GM21529 (cell line): ENCODE data around the gene CADM4.
"Not testable (repeated sequence)": the region's sequence is repeated elsewhere in the genome, so short reads cannot be mapped to it uniquely, and the experiment has no call there.

Experiments used
- ATAC-seq: cut with Tn5 transposase; IDR thresholded peaks from one replicate; pipeline ENCODE4 v1.9.1; 2021; ENCODE audit not compliant: unreplicated experiment

CADM4 gene

DNA sequence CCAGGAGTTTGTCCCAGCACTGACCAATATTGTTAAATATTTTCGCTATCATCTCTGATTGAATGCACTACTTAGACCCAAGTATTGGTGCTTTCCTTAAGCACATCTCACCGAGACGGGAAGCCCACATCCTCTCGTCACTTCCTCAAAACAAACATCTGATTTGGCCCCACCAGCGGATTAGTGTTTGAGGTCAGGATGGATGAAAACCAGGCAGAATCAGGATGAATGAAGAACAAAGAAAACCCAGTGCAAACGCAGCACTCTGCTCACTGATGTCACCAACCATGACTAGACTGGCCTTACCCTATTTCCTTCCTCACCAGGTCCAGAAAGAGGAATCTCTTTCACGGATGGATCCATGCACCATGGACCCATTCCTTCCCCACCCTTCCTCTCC is 24.4 kb upstream of the CADM4 start:
- no peak for ATAC-seq

DNA sequence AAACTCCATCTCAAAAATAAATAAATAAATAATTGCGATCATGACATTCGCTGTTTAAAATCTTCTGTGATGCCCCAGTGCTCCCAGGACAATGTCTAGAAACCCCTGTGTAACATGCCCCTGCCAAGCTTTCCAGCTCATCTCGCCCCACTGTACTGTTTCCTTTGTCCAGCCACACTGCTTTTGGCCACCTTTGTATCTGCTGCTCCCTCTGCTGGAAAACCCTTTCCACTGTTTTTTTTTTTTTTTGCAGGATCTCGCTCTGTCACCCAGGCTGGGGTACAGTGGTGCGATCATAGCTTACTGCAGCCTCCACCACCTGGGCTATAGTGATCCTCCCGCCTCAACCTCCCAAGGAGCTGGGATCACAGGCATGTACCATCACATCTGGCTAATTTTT is 22.8 kb upstream of the CADM4 start:
- ATAC-seq, result no peak

DNA sequence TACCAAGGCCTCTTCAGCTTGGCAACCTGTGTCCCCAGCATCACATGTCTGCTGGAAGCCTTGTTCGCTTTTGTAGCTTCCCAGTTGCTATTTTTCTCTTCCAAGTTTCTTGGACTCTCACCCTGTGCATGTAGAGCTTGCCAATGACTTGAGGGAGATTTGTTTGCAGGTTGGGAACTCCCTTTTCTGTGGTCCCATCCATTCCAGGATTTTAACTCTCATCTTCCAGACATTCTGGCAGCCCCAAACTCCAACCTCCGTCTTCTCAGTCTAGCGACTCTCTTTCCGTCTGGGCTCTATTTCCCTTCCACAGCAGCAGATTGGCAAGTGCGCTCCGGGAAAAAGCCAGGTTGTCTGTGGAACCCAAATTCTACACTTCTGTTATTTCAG is 21.3 kb upstream of the CADM4 start:
- no peak for ATAC-seq

DNA sequence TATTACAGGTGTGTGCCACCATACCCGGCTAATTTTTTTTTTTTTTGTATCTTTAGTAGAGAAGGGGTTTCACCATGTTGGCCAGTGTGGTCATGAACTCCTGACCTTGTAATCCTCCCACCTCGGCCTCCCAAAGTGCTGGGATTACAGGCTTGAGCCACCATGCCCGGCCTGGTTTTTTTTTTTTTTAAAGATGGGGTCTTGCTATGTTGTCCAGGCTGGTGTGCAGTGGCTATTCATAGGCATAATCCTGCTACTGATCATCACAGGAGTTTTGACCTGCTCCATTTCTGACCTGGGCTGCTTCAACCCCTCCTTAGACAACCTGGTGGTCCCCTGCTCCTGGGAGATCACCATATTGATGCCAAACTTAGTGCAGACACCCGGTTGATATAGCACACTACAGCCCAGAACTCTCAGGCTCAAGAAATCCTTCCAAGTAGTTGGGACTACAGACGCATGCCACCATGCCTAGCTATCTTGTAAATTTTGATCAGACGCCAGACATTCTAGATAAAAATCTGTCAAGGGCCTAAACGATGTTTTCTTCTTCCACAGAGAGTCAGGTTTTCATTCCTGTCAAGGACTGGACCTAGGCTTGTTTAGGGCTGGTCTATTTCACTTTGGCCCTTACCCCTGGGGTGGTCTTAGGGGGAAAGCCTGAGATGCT is 20.8 kb upstream of the CADM4 start:
- ATAC-seq, result no peak

DNA sequence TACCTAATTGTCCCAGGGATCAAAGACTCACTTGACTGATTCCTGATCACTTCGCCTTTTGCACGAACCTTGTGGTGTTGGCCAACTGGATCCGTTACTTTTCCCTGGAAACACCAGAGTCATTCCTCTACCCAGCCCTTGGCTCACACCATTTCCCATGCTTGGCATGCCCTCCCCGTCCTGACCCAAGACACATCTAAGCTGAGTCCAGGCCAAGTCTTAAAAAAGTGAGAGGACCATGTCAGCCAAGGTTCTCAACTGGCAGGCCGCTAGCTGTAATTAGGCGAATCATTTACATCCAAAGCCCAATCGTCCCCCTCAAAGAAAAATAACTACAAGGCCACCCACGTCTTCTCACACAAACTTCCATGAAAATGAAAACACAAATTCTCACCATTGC is 18.8 kb upstream of the CADM4 start:
- no peak for ATAC-seq

DNA sequence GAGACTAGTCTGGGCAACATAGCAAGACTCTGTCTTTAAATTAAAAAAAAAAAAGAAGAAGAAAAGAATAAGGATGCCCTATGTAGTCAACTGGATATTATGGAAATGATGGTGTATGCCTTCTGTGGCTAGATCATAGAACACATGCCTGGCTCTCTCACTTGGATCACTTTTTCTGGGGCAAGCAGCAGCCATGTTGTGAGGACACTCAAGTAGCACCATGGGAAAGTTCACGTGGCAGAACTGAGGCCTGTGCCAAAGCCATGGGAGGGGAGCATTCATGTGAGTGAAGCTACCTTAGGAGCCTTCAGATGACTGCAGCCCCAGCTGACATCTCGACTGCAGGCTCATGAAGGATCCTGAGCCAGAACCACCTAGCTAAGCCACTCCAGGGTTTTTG is 18.4 kb upstream of the CADM4 start:
- no peak for ATAC-seq

DNA sequence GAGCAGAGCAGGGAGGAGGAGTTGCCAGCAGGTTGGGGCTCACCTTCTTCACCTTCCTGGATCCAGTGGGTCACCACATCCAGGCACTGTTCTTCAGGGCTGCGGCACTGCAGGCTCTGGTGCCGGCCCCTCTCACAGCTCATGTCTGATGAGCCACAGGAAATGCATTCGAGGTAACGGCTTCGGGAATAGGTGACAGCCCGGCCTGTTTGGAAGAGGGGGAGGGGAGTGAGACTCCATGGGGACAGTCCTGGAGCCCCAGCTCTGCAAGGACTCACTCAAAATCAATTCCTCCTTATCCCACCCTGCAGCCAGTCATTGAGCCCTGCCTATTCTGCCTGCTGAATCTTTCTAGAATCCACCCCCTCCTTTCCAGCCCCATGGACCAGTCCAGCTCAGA is 16.8 kb upstream of the CADM4 start:
- ATAC-seq, result no peak

DNA sequence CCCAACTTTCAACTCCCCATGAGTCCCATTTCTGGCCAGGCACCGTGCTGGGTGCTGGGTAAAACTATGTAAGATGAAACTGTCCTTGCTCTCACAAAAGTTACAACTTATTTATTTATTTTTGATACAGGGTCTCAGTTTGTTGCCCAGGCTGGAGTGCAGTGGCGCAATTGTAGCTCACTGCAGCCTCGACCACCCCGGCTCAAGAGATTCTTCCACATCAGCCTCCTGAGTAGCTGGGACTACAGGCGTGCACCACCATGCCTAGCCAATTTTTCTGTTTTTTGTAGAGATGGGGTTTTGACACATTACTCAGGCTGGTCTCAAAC is 12.9 kb upstream of the CADM4 start:
- no peak for ATAC-seq

DNA sequence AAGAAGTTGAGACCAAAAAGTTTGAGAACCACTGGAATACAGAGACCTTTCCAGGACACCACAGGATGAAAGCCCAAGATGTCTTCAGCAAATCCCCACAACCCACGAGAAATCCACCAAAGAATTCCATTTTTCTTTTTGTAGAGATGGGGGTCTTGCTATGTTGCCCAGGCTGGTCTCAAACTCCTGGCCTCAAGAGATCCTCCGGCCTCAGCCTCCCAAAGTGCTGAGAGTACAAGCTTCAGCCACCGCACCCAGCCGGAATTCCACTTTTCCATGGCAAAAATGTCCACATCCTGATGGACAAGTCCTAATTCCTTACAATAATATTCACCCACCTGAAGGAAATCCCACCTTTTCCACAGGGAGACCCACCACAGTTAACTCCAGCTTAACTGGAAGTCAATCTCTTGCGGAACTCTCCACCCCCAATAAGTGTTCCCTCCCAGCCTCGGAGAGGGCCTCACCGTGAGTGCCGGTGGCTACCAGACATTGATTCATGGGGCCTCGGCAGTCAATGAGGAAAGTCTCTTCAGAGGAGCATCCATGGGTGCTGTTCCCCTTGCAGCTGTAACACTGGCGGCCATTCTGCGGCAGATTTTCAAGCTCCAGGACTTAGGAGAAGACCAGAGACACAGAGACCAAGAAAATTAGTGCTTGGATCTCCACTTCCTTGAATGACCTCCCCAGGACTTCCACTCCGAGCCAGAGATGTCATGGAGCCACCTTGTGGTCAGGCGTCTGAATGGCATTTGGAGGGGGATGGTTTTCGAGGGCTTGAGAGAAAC is 12.3 kb upstream of the CADM4 start:
- ATAC-seq, result no peak

DNA sequence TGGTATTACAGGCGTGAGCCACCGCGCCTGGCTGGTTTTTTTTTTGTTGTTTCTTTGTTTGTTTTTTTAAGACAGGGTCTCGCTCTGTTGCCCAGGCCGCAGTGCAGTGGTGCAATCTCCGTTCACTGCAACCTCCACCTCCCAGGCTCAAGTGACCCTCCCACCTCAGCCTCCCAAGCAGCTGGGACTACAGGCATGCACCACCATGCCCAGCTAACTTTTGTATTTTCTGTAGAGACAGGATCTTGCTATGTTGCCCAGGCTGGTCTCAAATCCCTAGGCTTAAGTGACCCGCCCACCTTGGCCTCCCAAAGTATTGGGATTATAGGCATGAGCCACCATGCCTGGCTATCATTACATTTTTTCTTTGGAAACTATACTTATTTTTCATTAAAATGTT is 10.6 kb upstream of the CADM4 start:
- not testable (repeated sequence) for ATAC-seq

DNA sequence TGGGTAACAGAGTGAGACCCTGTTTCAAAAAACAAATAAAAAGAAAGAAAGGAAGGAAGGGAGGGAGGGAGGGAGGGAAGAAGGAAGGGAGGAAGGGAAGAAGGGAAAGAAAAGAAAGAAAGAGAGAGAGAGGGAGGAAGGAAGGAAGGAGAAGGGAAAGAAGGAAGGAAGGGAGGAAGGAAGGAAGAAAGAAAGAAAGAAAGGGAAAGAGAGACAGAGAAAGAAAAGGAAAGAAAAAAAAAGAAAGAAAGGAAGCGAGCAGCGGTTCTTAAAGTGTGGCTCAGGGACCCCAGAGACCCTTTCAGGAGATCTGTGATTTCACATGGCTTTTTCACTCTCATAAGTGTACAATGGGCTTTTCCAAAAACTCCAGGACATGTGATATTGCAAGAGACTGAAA is 9.9 kb upstream of the CADM4 start:
- ATAC-seq, result no peak

DNA sequence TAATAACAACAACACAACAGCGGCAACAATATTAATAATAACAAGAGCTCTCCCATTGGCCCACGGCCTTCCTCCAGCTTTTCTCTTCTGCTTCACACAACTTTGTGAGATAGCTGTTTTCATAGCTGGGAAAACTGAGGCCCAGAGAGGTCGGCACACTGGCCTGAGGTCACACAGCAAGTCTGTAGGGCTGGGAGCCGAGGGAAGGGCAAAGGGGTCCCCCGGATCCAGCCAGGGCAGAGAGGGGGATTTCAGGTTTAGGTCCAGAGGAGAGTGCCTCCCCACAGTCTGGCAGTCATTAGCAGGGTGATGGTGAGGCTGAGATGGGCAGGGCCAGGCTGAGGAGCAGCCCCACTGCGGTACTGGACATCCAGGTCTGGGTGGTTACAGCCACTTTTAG is 9.0 kb upstream of the CADM4 start:
- no peak for ATAC-seq

DNA sequence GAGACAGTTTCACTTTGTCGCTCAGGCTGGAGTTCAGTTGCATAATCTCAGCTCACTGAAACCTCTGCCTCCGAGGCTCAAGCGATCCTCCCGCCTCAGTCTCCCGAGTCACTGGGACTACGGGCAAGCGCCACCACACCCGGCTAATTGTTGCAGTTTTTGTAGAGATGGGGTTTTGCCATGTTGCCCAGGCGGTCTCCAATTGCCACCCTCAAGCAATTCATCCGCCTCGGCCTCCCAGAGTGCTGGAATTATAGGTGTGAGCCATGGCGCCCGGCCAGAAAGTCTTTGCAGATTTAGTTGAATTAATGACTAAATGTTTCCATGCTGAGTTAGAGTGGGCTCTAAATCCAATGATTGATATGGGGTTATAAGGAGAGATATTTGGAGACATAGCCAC is 4.5 kb upstream of the CADM4 start:
- no peak for ATAC-seq

DNA sequence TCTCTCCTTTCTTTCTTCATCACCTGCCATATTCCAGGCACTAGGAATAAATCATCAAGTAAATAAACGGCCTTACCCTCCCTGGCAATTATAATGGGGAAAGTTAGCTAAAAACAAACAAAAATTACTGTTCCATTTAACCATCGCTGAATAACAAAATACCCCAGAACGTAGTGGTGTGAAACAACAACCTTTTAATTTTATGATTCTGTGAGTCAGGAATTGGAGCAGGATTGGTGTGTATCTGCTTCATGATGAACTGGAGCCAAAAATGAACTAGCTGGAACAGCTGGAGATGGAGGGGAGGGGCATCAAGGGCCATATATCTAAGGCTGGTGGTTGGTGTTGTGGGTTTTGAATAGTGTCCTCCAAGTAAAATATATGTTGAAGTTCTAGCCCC is 3.7 kb upstream of the CADM4 start:
- ATAC-seq, result no peak

DNA sequence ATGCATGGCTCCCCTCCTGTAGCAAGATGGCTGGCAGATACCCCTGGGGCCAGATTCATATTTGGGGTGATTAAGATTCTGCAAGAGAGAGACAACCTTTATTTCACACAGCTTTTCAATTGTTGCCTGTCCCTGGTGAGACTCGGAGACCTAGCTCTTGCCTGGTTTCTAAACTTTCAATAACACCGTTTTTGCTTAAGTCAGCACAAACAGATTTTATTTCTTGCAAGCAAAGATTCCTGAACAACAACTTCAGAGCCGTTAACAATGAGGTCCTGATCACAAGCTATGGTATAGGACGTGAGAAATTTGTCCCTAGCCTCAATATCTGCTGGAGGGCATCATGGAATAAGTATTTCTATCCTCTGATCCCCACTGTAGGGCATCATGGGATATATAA is 2.9 kb upstream of the CADM4 start:
- ATAC-seq, result no peak

DNA sequence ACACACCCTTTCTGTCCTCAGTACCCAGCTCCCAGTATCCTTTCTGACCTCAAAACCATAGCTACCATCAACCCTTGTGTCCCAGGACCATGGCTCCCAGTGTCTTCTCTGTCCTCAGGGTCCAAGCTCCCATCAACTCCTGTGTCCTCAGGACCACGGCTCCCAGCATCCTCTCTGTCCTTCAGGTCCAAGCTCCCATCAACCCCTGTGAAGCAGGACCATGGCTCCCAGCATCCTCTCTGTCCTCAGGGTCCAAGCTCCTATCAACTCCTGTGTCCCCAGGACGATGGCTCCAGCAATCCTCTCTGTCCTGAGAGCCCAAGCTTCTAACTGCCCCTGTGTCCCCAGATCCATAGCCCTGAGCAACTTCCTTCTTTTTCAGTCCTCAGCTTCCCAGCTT is 1.7 kb upstream of the CADM4 start:
- ATAC-seq, result no peak

DNA sequence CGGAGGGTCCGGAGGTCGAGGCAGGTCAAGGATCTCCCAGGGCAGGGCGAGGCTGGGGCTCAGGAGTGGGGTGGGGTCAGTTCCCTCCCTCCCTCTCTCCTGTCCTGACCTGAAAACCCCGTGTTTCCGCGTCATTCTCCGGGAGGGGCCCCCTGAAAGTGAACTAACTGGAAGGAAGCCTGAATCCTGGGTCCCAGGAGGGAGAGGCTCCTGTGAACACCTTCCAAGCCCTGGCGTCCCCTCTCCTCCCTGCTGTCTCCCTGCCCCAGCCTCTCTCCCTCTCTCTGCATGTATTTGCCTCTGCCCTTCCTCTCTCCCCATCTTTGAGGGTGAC is 741 bp upstream of the CADM4 start:
- no peak for ATAC-seq

DNA sequence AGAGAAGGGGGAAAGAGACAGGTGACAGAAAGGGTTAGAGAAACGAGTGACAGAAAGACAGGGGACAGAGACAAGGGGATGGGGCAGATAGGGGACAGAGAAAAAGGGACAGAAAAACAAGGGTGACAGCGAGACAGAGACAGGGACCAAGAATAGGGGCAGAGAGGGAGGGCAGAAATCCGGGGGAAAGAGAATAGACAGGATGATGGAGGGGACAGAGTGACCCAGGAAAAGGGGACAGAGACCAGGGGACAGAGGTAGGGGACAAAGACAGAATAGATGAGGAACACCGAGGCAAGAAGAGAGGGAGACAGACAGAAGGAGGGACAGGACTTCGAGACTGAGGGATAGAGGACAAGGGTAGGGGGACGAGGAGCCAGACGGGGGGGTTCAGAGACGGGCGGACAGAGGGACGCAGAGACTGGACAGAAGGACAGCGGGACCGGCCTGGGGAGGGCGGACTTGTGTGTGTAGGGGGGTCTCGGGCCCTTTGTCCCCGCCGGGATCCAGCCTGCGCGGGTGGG is 593 bp downstream of the CADM4 start:
- ATAC-seq, result no peak

DNA sequence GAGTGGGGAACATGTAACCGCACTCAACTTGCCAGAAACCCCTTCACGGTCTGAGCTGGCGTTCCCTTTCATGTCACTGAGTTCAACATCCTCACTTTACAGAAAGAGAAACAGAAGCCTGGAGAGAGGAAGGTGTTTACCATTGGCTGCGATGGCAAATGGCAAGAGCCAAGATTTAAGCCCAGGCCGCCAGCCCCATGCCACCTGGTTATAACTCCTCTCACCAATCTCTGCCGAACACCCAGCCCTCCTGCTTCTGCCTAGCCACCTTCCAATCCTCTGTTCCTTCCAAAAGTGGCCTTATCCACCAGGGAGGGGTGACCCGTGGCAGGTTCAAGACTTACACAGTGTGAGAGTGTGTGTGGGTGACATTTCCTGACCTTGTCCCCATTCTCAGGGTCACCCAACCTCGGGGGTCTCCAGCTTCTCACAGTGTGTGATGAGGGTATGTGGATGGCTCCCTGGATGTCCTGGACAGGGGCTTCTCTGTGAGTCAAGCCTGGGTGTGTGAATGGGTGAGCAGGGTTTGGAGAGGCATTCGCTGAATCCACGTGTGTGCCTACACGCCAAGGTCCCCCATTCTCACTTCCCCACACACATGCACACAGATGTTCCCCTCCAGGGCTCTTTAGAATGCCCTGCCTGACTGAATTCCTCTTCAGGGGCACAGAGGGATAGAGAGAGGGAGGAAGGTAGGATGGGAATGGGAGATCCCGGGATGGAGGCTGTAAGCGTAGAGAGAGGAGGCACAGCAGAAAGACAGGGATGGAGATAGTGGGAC is 1.2 kb downstream of the CADM4 start:
- ATAC-seq, result no peak

DNA sequence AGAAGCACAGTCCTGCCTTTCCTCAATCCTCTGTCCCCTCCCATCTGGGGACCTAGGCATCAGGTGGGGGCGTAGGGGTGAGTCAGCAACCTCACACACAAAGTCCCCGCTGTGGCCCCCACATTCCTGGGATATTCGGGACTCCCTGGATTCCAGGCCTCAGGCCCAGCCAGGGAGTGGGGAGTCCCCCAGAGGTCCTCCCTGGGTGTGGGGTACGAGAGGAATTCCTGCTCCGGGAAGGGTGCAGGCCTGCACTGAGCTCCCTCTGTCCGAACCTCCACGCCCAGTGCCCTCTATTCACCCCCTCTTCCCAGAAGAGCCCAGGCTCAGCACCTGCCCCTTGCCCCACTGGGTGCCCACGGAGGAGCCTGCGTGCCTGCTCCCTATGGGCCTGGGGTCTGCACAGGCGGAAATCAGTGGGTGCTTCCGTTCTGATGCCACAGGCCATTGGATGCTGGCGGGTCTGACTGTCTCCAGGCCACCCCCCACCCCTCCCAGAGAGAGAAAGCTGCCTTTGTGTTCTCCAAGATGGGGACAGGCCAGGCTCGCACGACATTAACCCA is 3.4 kb downstream of the CADM4 start:
- ATAC-seq, result no peak

DNA sequence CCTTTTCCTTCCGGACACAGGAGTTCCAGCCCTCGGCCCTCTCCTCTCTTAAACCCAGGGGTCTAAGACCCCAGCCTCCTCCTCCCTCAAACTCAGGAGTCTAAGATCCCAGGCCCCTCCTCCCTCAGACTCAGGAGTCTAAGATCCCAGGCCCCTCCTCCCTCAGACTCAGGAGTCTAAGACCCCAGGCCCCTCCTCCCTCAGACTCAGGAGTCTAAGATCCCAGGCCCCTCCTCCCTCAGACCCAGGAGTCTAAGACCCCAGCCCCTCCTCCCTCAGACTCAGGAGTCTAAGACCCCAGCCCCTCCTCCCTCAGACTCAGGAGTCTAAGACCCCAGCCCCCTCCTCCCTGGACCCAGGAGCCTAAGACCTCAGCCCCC is 4.1 kb downstream of the CADM4 start:
- ATAC-seq, result not testable (repeated sequence)
